Hepatocyte (in vitro differentiated cells): Measurements from ENCODE around the gene MICAL3. TPM values are rescaled to one million over a fixed set of nuclear protein-coding genes. Genes with fewer than 3 reads are reported as not detected.

Experiments used
- DNase-seq: peaks from one replicate; pipeline ENCODE4 v3.0.0-alpha.2; 2016; ENCODE audit warnings: low spot score
- H2AFZ ChIP-seq: fragments of 200-600 bp; sonication (generic); 2 replicates; pipeline ENCODE4 v1.6.0; 2016; ENCODE audit warnings: antibody characterized with exemption, mild to moderate bottlenecking
- H3K27ac ChIP-seq: fragments of 200-600 bp; sonication (generic); 2 replicates; pipeline ENCODE4 v1.5.1; 2016; ENCODE audit warnings: mild to moderate bottlenecking
- H3K27me3 ChIP-seq: fragments of 200-600 bp; sonication (generic); 2 replicates; pipeline ENCODE4 v1.6.1; 2016
- H3K36me3 ChIP-seq: fragments of 200-600 bp; sonication (generic); replicated peaks from 2 replicates; pipeline ENCODE4 v1.5.1; 2016; ENCODE audit warnings: low read depth; ENCODE audit not compliant: insufficient read depth
- H3K4me1 ChIP-seq: fragments of 200-600 bp; sonication (generic); 2 replicates; pipeline ENCODE4 v1.5.1; 2016; ENCODE audit warnings: mild to moderate bottlenecking, moderate library complexity; ENCODE audit not compliant: insufficient read depth
- H3K4me2 ChIP-seq: fragments of 200-600 bp; sonication (generic); 2 replicates; pipeline ENCODE4 v1.6.0; 2016
- H3K4me3 ChIP-seq: fragments of 200-600 bp; sonication (generic); 2 replicates; pipeline ENCODE4 v1.5.1; 2016; ENCODE audit warnings: mild to moderate bottlenecking
- H3K79me2 ChIP-seq: fragments of 200-600 bp; sonication (generic); 2 replicates; pipeline ENCODE4 v1.6.0; 2017; ENCODE audit warnings: mild to moderate bottlenecking
- H3K9me2 ChIP-seq: fragments of 200-600 bp; sonication (generic); replicated peaks from 2 replicates; pipeline ENCODE4 v1.6.0; 2017; ENCODE audit warnings: mild to moderate bottlenecking; ENCODE audit not compliant: insufficient read depth
- H3K9me3 ChIP-seq: fragments of 200-600 bp; sonication (generic); 2 replicates; pipeline ENCODE4 v1.5.1; 2016; ENCODE audit warnings: low read depth, mild to moderate bottlenecking
- H4K20me1 ChIP-seq: fragments of 200-600 bp; sonication (generic); 2 replicates; pipeline ENCODE4 v1.6.0; 2016; ENCODE audit warnings: mild to moderate bottlenecking; ENCODE audit not compliant: insufficient read depth, poor library complexity, severe bottlenecking
- CTCF ChIP-seq: fragments of 200-600 bp; sonication (generic); IDR thresholded peaks from 2 replicates; pipeline ENCODE4 v1.5.1; 2016; ENCODE audit warnings: antibody characterized with exemption, mild to moderate bottlenecking; ENCODE audit not compliant: poor library complexity
- EZH2 ChIP-seq: fragments of 200-600 bp; sonication (generic); IDR thresholded peaks from 2 replicates; pipeline ENCODE4 v1.6.1; 2016; ENCODE audit warnings: antibody characterized with exemption, mild to moderate bottlenecking, borderline replicate concordance
- EZH2phosphoT487 ChIP-seq: fragments of 200-600 bp; sonication (generic); IDR thresholded peaks from one replicate; pipeline ENCODE4 v1.6.1; 2018; ENCODE audit warnings: antibody characterized with exemption, mild to moderate bottlenecking, low read depth, moderate library complexity; ENCODE audit not compliant: unreplicated experiment, severe bottlenecking
- WGBS: methylation state at CpG from one replicate; pipeline ENCODE4 v1.1.6; 2016; ENCODE audit warnings: low lambda C conversion rate; ENCODE audit errors: missing lambda C conversion rate; 5-methylcytosine and 5-hydroxymethylcytosine counted together
- polyA plus RNA-seq: library from polyadenylated mRNA; unstranded; fragments of >200 nt; fragmentation: Nextera tagmentation; extraction: Ambion mirVana; gene quantifications from 2 replicates; pipeline ENCODE4 v1.2.1, GENCODE V29; 2016
- total RNA-seq: library from RNA; depleted of rRNA; stranded (reverse); fragments of >200 nt; gene quantifications from 2 replicates; pipeline ENCODE4 v1.2.3, GENCODE V29; 2014

Gene MICAL3
- total and polyA plus RNA-seq, 2 experiments from 2014 or later = 4.6 to 22.7 TPM

GRCh38 chr22:17861909-17862308 lies 162.5 kb downstream of the MICAL3 start:
- no peak overlapping the region for H3K4me2 ChIP-seq
- no peaks in the 10 kb centered on the region for H3K79me2 ChIP-seq
- no peak overlapping the region for H3K27ac ChIP-seq
- H3K4me1 ChIP-seq = no peaks in the 10 kb centered on the region
- DNase-seq = no peak
- TF ChIP-seq CTCF (no peak), EZH2phosphoT487 (no peak), EZH2 (no peak)
- no peaks in the 10 kb centered on the region for H3K9me2 ChIP-seq
- no peak overlapping the region for H2AFZ ChIP-seq
- H4K20me1 ChIP-seq = no peaks in the 10 kb centered on the region
- no peaks in the 10 kb centered on the region for H3K36me3 ChIP-seq
- 94% methylated on average over 5 of the region's 5 CpGs for WGBS
- no peak overlapping the region for H3K4me3 ChIP-seq
- H3K27me3 ChIP-seq = no peaks in the 10 kb centered on the region
- no peaks in the 10 kb centered on the region for H3K9me3 ChIP-seq

GRCh38 chr22:17860220-17860965 lies 164.0 kb downstream of the MICAL3 start:
- WGBS = 97% methylated on average over 23 of the region's 23 CpGs
- no peaks in the 10 kb centered on the region for H3K4me1 ChIP-seq
- H3K9me3 ChIP-seq = no peaks in the 10 kb centered on the region
- H3K4me3 ChIP-seq = no peak overlapping the region
- H3K9me2 ChIP-seq = no peaks in the 10 kb centered on the region
- H3K79me2 ChIP-seq = no peaks in the 10 kb centered on the region
- H3K4me2 ChIP-seq = no peak overlapping the region
- H2AFZ ChIP-seq = no peak overlapping the region
- DNase-seq = no peak
- no peak overlapping the region for H3K27ac ChIP-seq
- H3K27me3 ChIP-seq = no peaks in the 10 kb centered on the region
- H3K36me3 ChIP-seq = no peaks in the 10 kb centered on the region
- no peaks in the 10 kb centered on the region for H4K20me1 ChIP-seq
- TF ChIP-seq EZH2phosphoT487 (no peak), EZH2 (no peak)

GRCh38 chr22:17858033-17858432 lies 166.3 kb downstream of the MICAL3 start:
- Histone ChIP-seq H3K36me3 (no peaks in the 10 kb centered on the region), H3K79me2 (no peaks in the 10 kb centered on the region), H3K9me2 (no peaks in the 10 kb centered on the region), H2AFZ (no peak overlapping the region), H3K27ac (no peak overlapping the region), H3K4me2 (no peak overlapping the region), H3K4me3 (no peak overlapping the region), H3K27me3 (no peaks in the 10 kb centered on the region), H3K4me1 (no peaks in the 10 kb centered on the region), H4K20me1 (no peaks in the 10 kb centered on the region), H3K9me3 (no peaks in the 10 kb centered on the region)
- no peak for DNase-seq
- TF ChIP-seq EZH2phosphoT487 = no peak
- no peak for TF ChIP-seq EZH2
- no peak for TF ChIP-seq CTCF
- WGBS = 97% methylated on average over 11 of the region's 11 CpGs

- no peak for DNase-seq
- H3K79me2 ChIP-seq = no peaks in the 10 kb centered on the region
- no peak for TF ChIP-seq CTCF
- no peak for TF ChIP-seq EZH2phosphoT487
- no peak for TF ChIP-seq EZH2
- no peaks in the 10 kb centered on the region for H3K9me2 ChIP-seq
- no peaks in the 10 kb centered on the region for H3K36me3 ChIP-seq
- no peak overlapping the region for H2AFZ ChIP-seq
- H3K4me2 ChIP-seq = no peak overlapping the region
- no peaks in the 10 kb centered on the region for H4K20me1 ChIP-seq
- H3K27me3 ChIP-seq = no peaks in the 10 kb centered on the region
- no peaks in the 10 kb centered on the region for H3K4me1 ChIP-seq
- H3K4me3 ChIP-seq = no peak overlapping the region
- 93% methylated on average over 13 of the region's 13 CpGs for WGBS
- H3K9me3 ChIP-seq = no peaks in the 10 kb centered on the region
- no peak overlapping the region for H3K27ac ChIP-seq
Measured at GRCh38 chr22:17855572-17856290, 168.6 kb downstream of the MICAL3 start.
